Measurements from ENCODE around the gene ITGA11. TPM values are rescaled to one million over a fixed set of nuclear protein-coding genes. Genes with fewer than 3 reads are reported as not detected.

ITGA11 gene
- total RNA-seq, 2 experiments from 2014 or later: under 0.01 TPM; not detected in 1

DNA sequence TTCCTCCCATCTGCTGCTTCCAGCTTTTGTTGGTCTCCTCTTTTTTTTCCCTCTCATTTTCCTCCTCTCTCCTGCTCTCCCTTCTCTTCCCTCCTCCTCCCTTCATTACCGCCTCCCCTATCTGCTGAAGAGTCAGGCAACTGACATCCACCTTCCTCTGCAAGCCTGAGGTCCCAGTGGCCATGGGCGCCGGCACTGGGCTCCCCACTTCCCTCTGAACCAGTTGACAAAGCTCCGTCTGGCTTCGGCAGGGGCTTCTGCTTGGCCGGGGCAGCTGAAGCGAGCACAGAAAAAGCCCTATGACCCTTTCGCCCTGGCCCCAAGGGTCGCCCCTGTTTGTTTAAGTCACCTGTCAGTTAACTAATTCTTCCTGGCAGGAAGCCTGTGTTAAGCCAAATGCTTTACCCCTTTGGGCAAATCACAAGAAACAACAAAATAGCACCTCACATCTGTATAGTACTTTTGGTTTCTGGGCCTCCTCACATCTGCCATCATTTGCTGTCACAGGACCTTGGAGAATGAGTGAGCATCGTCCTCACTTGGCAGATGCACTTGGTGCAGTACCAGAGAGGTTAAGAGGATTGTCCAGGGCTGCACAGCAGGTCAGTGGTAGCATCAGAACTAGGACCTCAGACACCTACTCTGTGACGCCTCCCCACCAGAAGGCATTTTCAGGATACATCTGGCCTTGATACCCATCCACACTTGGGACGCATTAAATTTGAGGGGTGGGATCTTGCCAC lies 27.7 kb downstream of the ITGA11 start:
- no TSS peak for BruUV-seq (replicated peaks)
- TF ChIP-seq EZH2phosphoT487 (IDR thresholded peaks at IDR 0.05; ENCODE audit: borderline replicate concordance, low read depth, low read length) (no peak), CTCF (conservative IDR thresholded peaks at IDR 0.05; ENCODE audit: low read length) (no peak)
- no peaks in the 10 kb centered on the region for H3K9me2 ChIP-seq (ENCODE audit: insufficient read depth, low read length)
- H3K9me3 ChIP-seq (ENCODE audit: low read length): no peaks in the 10 kb centered on the region
- H4K20me1 ChIP-seq (ENCODE audit: insufficient read depth, low read length): no peaks in the 10 kb centered on the region
- no peaks in the 10 kb centered on the region for H3K36me3 ChIP-seq (ENCODE audit: insufficient read depth, low read length)
- DNase-seq (ENCODE audit: low spot score): no peak
- H3K4me2 ChIP-seq (ENCODE audit: low read length): no peak overlapping the region
- H3K4me3 ChIP-seq (ENCODE audit: low read depth, low read length, poor library complexity, severe bottlenecking): no peak overlapping the region
- intact Hi-C loops (cut with micrococcal nuclease; ENCODE audit: unreplicated experiment): no loop called here
- POLR2A ChIA-PET: no interaction called here
- no peak overlapping the region for H2AFZ ChIP-seq (ENCODE audit: low read length)
- CTCF ChIA-PET (ENCODE audit: unreplicated experiment): no interaction called here
- no peak overlapping the region for H3K27ac ChIP-seq (ENCODE audit: low read depth, low read length, poor library complexity, severe bottlenecking)
- no peaks in the 10 kb centered on the region for H3K4me1 ChIP-seq (ENCODE audit: insufficient read depth, low read length, poor library complexity, severe bottlenecking)
- H3K79me2 ChIP-seq (ENCODE audit: insufficient read depth, low read depth, low read length): no peaks in the 10 kb centered on the region

DNA sequence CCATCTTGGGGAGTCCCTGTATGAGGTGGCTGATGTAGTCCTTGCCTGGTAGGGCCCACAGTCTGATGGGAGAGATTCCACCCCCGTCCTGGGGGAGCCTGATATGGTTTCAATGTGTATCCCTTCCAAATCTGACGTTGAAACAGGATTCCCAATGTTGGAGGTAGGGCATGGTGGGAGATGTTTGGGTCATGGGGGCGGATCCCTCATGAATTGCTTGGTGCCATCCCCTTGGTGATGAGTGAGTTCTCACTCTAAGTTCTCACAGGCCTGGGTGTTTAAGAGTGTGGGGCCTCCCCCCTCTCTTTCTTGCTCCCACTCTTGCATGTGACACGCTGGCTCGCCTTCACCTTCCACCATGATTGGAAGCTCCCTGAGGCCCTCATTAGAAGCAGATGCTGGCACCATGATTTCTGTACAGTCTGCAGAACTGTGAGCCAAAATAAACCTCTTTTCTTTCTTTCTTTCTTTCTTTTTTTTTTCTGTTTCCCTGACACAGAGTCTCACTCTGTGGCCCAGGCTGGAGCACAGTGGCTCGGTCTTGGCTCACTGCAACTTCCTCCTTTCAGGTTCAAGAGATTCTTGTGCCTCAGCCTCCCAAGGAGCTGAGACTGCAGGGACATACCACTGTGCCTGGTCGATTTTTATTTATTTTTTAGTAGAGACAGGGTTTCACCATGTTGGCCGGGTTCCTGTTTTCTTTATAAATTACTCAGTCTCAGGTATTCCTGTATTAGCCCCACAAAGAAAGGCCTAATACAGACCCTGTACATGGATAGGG lies 28.6 kb downstream of the ITGA11 start:
- BruUV-seq (replicated peaks): no TSS peak
- ChIA-PET POLR2A (no interaction called here), CTCF (ENCODE audit: unreplicated experiment) (no interaction called here)
- H2AFZ ChIP-seq (ENCODE audit: low read length): no peak overlapping the region
- no peaks in the 10 kb centered on the region for H3K79me2 ChIP-seq (ENCODE audit: insufficient read depth, low read depth, low read length)
- H3K27ac ChIP-seq (ENCODE audit: low read depth, low read length, poor library complexity, severe bottlenecking): no peak overlapping the region
- no peak overlapping the region for H3K4me2 ChIP-seq (ENCODE audit: low read length)
- no peak overlapping the region for H3K4me3 ChIP-seq (ENCODE audit: low read depth, low read length, poor library complexity, severe bottlenecking)
- H4K20me1 ChIP-seq (ENCODE audit: insufficient read depth, low read length): no peaks in the 10 kb centered on the region
- H3K9me2 ChIP-seq (ENCODE audit: insufficient read depth, low read length): no peaks in the 10 kb centered on the region
- DNase-seq (ENCODE audit: low spot score): no peak
- no peaks in the 10 kb centered on the region for H3K9me3 ChIP-seq (ENCODE audit: low read length)
- TF ChIP-seq EZH2phosphoT487 (IDR thresholded peaks at IDR 0.05; ENCODE audit: borderline replicate concordance, low read depth, low read length) (no peak), CTCF (conservative IDR thresholded peaks at IDR 0.05; ENCODE audit: low read length) (no peak)
- intact Hi-C loops (cut with micrococcal nuclease; ENCODE audit: unreplicated experiment): no loop called here
- no peaks in the 10 kb centered on the region for H3K36me3 ChIP-seq (ENCODE audit: insufficient read depth, low read length)
- H3K4me1 ChIP-seq (ENCODE audit: insufficient read depth, low read length, poor library complexity, severe bottlenecking): no peaks in the 10 kb centered on the region
